AG09309 (cell line): ENCODE measurements around the gene G6PC1.
"Not testable (repeated sequence)": the region's sequence is repeated elsewhere in the genome, so short reads cannot be mapped to it uniquely, and the experiment has no call there.

Experiments
- DNase-seq: peaks from one replicate; pipeline ENCODE4 v3.0.0-alpha.2; 2010; ENCODE audit warnings: low read depth
- H3K4me3 ChIP-seq: 2 replicates; pipeline ENCODE4 v1.5.1; 2011; ENCODE audit warnings: mild to moderate bottlenecking, low read depth, low read length, moderate library complexity; ENCODE audit not compliant: control insufficient read depth
- TF ChIP-seq, protein P1 (sequence below): IDR thresholded peaks from 2 replicates; pipeline ENCODE4 v1.5.1; 2011; ENCODE audit warnings: mild to moderate bottlenecking, low read depth, low read length, inconsistent platforms; ENCODE audit not compliant: insufficient read depth, control insufficient read depth; ENCODE audit errors: missing control alignments

G6PC1 gene

DNA sequence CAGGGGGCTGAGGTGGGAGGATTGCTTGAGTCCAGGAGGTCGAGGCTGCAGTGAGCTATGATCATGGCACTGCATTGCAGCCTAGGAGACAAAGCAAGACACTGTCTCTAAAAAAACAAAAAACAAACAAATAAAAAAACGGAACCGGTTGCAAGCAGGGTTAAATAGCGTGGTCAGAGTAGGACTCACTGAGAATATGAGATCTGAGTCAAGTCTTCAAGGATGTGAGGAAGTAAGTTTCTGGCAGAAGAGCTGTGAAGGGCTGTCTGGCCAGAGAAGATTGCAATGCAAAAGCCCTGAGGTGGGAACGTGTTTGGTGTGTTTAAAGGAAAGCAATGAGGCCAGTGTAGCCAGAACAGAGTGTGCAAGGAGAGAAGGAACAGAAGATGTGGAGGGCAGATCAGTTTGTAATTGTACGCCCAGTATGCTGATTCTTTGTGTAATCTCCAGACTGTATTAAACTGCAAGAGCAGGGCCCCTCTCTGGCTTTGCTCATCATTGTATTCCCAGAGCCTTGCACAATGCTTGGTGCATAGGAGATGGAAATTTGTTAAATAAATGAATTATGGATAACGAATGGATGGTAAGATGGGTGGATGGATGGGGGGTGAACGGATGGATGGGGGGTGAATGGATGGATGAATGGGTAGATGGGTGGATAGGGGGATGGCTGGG lies 6.3 kb downstream of the G6PC1 start:
- TF ChIP-seq, protein P1, sequence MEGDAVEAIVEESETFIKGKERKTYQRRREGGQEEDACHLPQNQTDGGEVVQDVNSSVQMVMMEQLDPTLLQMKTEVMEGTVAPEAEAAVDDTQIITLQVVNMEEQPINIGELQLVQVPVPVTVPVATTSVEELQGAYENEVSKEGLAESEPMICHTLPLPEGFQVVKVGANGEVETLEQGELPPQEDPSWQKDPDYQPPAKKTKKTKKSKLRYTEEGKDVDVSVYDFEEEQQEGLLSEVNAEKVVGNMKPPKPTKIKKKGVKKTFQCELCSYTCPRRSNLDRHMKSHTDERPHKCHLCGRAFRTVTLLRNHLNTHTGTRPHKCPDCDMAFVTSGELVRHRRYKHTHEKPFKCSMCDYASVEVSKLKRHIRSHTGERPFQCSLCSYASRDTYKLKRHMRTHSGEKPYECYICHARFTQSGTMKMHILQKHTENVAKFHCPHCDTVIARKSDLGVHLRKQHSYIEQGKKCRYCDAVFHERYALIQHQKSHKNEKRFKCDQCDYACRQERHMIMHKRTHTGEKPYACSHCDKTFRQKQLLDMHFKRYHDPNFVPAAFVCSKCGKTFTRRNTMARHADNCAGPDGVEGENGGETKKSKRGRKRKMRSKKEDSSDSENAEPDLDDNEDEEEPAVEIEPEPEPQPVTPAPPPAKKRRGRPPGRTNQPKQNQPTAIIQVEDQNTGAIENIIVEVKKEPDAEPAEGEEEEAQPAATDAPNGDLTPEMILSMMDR, result no peak
- no peak for DNase-seq
- no peak overlapping the region for H3K4me3 ChIP-seq

DNA sequence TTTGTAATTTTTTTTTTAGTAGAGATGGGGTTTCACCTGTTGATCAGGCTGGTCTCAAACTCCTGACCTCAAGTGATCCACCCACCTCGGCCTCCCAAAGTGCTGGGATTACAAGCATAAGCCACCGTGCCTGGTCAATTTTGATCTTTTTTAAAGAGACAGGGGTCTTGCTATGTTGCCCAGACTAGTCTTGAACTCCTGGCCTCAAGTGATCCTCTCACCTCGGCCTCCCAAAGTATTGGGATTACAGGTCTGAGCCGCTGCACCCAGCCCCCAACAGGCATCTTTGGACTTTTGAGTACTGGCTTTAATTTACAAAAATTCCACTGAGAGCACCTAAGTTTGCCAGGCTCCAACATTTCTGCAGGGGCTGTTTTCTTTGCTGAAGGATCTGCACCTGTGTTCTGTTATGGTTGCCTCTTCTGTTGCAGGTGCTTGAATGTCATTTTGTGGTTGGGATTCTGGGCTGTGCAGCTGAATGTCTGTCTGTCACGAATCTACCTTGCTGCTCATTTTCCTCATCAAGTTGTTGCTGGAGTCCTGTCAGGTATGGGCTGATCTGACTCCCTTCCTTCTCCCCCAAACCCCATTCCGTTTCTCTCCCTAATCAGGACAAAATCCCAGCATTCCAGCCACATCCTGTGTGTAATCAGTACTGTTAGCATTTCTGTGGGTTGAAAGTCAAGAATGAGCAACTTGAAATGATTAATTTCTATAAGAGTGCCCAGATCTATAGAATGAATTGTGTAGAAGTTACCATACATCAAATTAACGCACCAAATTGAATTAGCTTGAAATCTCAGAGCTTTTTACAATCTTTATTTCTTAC lies 8.5 kb downstream of the G6PC1 start:
- DNase-seq, result no peak
- H3K4me3 ChIP-seq, result no peak overlapping the region
- TF ChIP-seq, protein P1, result no peak

DNA sequence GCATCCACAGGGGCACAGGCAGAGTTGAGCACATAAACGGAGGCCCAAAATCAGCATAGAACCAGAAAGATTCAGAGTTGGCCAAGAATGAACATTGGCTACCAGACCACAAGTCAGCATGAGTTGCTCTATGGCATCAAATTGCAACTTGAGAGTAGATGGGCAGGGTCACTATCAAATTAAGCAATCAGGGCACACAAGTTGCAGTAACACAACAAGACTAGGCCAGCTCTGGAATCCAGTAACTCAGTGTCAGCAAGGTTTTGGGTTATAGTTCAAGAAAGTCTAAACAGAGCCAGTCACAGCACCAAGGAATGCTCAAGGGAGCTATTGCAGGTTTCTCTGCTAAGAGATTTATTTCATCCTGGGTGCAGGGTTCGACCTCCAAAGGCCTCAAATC lies 12.9 kb downstream of the G6PC1 start:
- H3K4me3 ChIP-seq, result no peak overlapping the region
- no peak for DNase-seq
- TF ChIP-seq, protein P1, result no peak

DNA sequence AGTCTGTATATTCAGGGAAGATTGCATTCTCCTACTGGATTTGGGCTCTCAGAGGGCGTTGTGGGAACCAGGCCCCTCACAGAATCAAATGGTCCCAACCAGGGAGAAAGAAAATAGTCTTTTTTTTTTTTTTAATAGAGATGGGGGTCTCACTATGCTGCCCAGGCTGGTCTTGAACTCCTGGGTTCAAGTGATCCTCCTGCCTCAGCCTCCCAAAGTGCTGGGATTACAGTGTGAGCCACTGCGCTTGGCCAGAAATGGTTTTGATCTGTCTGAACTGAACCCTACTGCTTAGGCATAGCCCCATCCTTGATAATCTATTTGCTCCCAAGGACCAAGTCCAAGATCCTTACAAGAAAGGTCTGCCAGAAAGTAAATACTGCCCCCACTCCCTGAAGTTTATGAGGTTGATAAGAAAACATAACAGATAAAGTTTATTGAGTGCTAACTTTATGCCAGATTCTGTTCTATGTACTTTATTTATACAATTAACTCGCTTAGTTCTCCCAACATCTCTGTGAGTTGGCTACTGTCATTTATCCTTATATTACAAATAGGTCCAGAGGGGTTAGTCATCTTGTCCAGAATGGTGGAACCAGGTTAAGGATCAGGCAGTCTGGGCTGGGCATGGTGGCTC lies 13.5 kb downstream of the G6PC1 start:
- DNase-seq, result no peak
- TF ChIP-seq, protein P1, result no peak
- H3K4me3 ChIP-seq, result no peak overlapping the region

DNA sequence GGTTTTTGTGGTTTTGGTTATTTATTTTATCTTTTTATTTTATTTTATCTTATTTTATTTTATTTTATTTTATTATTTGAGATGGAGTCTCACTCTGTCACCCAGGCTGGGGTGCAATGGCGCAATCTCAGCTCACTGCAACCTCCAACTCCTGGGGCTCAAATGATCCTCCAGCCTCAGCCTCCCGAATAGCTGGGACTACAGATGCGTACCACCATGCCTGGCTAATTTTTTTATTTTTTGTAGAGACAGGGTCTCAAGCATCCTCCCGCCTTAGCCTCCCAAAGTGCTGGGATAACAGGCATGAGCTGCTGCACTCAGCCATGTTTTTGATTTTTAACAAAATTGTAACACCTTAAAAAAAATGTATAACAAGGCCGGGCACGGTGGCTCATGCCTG lies 14.7 kb downstream of the G6PC1 start:
- not testable (repeated sequence) for H3K4me3 ChIP-seq

DNA sequence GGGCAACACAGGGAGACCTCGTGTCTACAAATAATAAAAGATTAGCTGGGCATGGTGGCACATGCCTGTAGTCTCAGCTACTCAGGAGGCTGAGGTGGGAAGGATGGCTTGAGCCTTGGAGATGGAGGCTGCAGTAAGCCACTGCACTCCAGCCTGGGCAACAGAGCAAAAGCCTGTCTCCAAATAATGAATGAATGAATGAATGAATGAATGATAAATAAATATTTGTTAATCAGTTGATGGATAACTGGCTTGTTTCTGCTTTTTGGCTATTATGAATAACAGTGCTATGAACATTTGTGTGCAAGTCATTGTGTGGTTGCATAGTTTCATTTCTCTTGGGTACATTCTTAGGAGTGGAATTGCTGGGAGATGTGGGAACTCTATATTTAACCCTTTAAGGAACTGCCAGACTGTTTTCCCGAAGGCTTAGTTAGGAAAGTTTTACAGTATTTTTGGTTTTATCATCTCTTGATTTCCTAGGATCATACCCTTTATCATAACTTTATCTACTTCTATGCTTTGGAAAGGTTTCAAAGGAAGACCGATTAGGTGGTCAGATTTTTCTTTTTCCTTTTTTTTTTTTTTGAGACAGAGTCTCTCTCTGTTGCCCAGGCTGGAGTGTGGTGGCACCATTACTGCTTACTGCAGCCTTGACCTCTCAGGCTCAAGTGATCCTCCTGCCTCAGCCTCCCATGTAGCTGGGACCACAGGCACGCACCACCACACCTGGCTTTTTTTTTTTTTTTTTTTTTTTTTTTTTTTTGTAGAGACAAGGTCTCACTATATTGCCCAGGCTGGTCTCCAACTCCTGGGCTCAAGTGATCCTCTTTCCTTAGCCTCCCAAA lies 16.0 kb downstream of the G6PC1 start:
- not testable (repeated sequence) for H3K4me3 ChIP-seq, DNase-seq

More for the DNA sequence above, 14.7 kb downstream of the G6PC1 start:
- not testable (repeated sequence) for DNase-seq

DNA sequence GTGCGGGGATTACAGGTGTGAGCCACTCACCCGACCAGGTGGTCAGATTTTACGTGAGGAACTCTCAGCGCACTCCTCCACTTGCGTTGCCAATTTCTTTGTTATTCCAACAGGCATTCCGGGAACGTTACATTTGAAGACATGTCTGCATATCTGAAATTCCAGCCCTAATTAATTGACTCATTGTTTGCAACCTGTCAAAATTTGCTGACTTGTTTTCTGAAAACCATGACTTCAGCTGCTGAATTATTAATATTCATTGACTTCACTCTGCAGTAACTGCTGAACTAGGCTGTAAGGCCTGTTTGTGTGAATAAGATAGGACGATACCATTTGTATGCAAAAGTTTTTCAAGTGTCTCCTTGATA lies 16.6 kb downstream of the G6PC1 start:
- TF ChIP-seq, protein P1, result no peak
- no peak overlapping the region for H3K4me3 ChIP-seq
- DNase-seq, result no peak
